ENCODE results near the gene SEPTIN14. TPM values are rescaled to one million over a fixed set of nuclear protein-coding genes. Genes with fewer than 3 reads are reported as not detected.
"Not testable (repeated sequence)": the region's sequence is repeated elsewhere in the genome, so short reads cannot be mapped to it uniquely, and the experiment has no call there.

SEPTIN14 gene
- total RNA-seq (2014; rRNA removed; shearing (Covaris generic); ENCODE audit: low replicate concordance), result not detected in 2 replicates

- in situ Hi-C loops (cut with HindIII; ENCODE audit: low pct_unique_long_range_greater_than_20kb, low sequenced_read_pairs); DNase-seq (ENCODE audit: low read depth): not testable (repeated sequence)
Measured at GRCh38 chr7:55862652-55863051, at the start of gene SEPTIN14. Gene SEPTIN14 (minus strand): TSS chr7:55862752. CDS start chr7:55861996, 756 bp downstream.

GRCh38 chr7:55903985-55904759 is 41.6 kb upstream of the SEPTIN14 start:
- no peak for DNase-seq (ENCODE audit: low read depth)
- in situ Hi-C loops (cut with HindIII; ENCODE audit: low pct_unique_long_range_greater_than_20kb, low sequenced_read_pairs), result no loop called here

GRCh38 chr7:55901059-55901458 is 38.5 kb upstream of the SEPTIN14 start:
- in situ Hi-C loops (cut with HindIII; ENCODE audit: low pct_unique_long_range_greater_than_20kb, low sequenced_read_pairs), result not testable (repeated sequence)

GRCh38 chr7:55898287-55898686 is 35.7 kb upstream of the SEPTIN14 start:
- DNase-seq (ENCODE audit: low read depth), result no peak
- in situ Hi-C loops (cut with HindIII; ENCODE audit: low pct_unique_long_range_greater_than_20kb, low sequenced_read_pairs), result no loop called here

More at GRCh38 chr7:55901059-55901458, 38.5 kb upstream of the SEPTIN14 start:
- DNase-seq (ENCODE audit: low read depth), result not testable (repeated sequence)

- DNase-seq (ENCODE audit: low read depth), result no peak
- in situ Hi-C loops (cut with HindIII; ENCODE audit: low pct_unique_long_range_greater_than_20kb, low sequenced_read_pairs), result no loop called here
Measured at GRCh38 chr7:55895021-55895420, 32.5 kb upstream of the SEPTIN14 start.

GRCh38 chr7:55893940-55894339 is 31.4 kb upstream of the SEPTIN14 start:
- no peak for DNase-seq (ENCODE audit: low read depth)
- in situ Hi-C loops (cut with HindIII; ENCODE audit: low pct_unique_long_range_greater_than_20kb, low sequenced_read_pairs), result no loop called here

GRCh38 chr7:55888378-55888777 is 25.8 kb upstream of the SEPTIN14 start:
- DNase-seq (ENCODE audit: low read depth); in situ Hi-C loops (cut with HindIII; ENCODE audit: low pct_unique_long_range_greater_than_20kb, low sequenced_read_pairs): not testable (repeated sequence)

- DNase-seq (ENCODE audit: low read depth), result peak; percentile 8
- in situ Hi-C loops (cut with HindIII; ENCODE audit: low pct_unique_long_range_greater_than_20kb, low sequenced_read_pairs), result no loop called here
Measured at GRCh38 chr7:55887821-55888247, 25.3 kb upstream of the SEPTIN14 start.

- in situ Hi-C loops (cut with HindIII; ENCODE audit: low pct_unique_long_range_greater_than_20kb, low sequenced_read_pairs), result no loop called here
- no peak for DNase-seq (ENCODE audit: low read depth)
Measured at GRCh38 chr7:55884321-55884720, 21.8 kb upstream of the SEPTIN14 start.

- DNase-seq (ENCODE audit: low read depth), result no peak
- in situ Hi-C loops (cut with HindIII; ENCODE audit: low pct_unique_long_range_greater_than_20kb, low sequenced_read_pairs), result no loop called here
Measured at GRCh38 chr7:55878691-55879090, 16.1 kb upstream of the SEPTIN14 start.

GRCh38 chr7:55877308-55877707 is 14.8 kb upstream of the SEPTIN14 start:
- DNase-seq (ENCODE audit: low read depth), result no peak
- in situ Hi-C loops (cut with HindIII; ENCODE audit: low pct_unique_long_range_greater_than_20kb, low sequenced_read_pairs), result no loop called here

GRCh38 chr7:55873765-55874164 is 11.2 kb upstream of the SEPTIN14 start:
- DNase-seq (ENCODE audit: low read depth), result no peak
- in situ Hi-C loops (cut with HindIII; ENCODE audit: low pct_unique_long_range_greater_than_20kb, low sequenced_read_pairs), result no loop called here

- DNase-seq (ENCODE audit: low read depth), result no peak
- in situ Hi-C loops (cut with HindIII; ENCODE audit: low pct_unique_long_range_greater_than_20kb, low sequenced_read_pairs), result no loop called here
Measured at GRCh38 chr7:55871932-55872485, 9.5 kb upstream of the SEPTIN14 start.

- DNase-seq (ENCODE audit: low read depth); in situ Hi-C loops (cut with HindIII; ENCODE audit: low pct_unique_long_range_greater_than_20kb, low sequenced_read_pairs): not testable (repeated sequence)
Measured at GRCh38 chr7:55868989-55869388, 6.4 kb upstream of the SEPTIN14 start.

GRCh38 chr7:55845164-55845563 is 17.4 kb downstream of the SEPTIN14 start:
- in situ Hi-C loops (cut with HindIII; ENCODE audit: low pct_unique_long_range_greater_than_20kb, low sequenced_read_pairs); DNase-seq (ENCODE audit: low read depth): not testable (repeated sequence)

GRCh38 chr7:55838595-55838994 is 24.0 kb downstream of the SEPTIN14 start:
- in situ Hi-C loops (cut with HindIII; ENCODE audit: low pct_unique_long_range_greater_than_20kb, low sequenced_read_pairs), result no loop called here
- no peak for DNase-seq (ENCODE audit: low read depth)

GRCh38 chr7:55827577-55827976 is 35.0 kb downstream of the SEPTIN14 start:
- in situ Hi-C loops (cut with HindIII; ENCODE audit: low pct_unique_long_range_greater_than_20kb, low sequenced_read_pairs), result no loop called here
- DNase-seq (ENCODE audit: low read depth), result no peak

GRCh38 chr7:55818686-55819085 is 43.9 kb downstream of the SEPTIN14 start:
- in situ Hi-C loops (cut with HindIII; ENCODE audit: low pct_unique_long_range_greater_than_20kb, low sequenced_read_pairs), result no loop called here
- no peak for DNase-seq (ENCODE audit: low read depth)

GRCh38 chr7:55797260-55797659 is 65.3 kb downstream of the SEPTIN14 start:
- DNase-seq (ENCODE audit: low read depth); in situ Hi-C loops (cut with HindIII; ENCODE audit: low pct_unique_long_range_greater_than_20kb, low sequenced_read_pairs): not testable (repeated sequence)

- in situ Hi-C loops (cut with HindIII; ENCODE audit: low pct_unique_long_range_greater_than_20kb, low sequenced_read_pairs), result no loop called here
- no peak for DNase-seq (ENCODE audit: low read depth)
Measured at GRCh38 chr7:55794527-55794926, 68.0 kb downstream of the SEPTIN14 start.
